Rectal smooth muscle tissue (tissue), 1 donor: ENCODE data around the gene NTM.

ENCODE experiments used
- H3K27ac ChIP-seq: one replicate; pipeline ENCODE4 v1.7.0; 2013; ENCODE audit warnings: low read depth, low read length, inconsistent platforms
- H3K27me3 ChIP-seq: one replicate; pipeline ENCODE4 v1.7.0; 2013; ENCODE audit warnings: low read length; ENCODE audit not compliant: control insufficient read depth, insufficient read depth
- H3K36me3 ChIP-seq: one replicate; pipeline ENCODE4 v1.7.0; 2013; ENCODE audit warnings: low read length; ENCODE audit not compliant: control insufficient read depth, insufficient read depth
- H3K4me1 ChIP-seq: one replicate; pipeline ENCODE4 v1.7.0; 2013; ENCODE audit warnings: low read length; ENCODE audit not compliant: control insufficient read depth, insufficient read depth
- H3K4me3 ChIP-seq: one replicate; pipeline ENCODE4 v1.7.0; 2013; ENCODE audit warnings: low read length
- H3K9ac ChIP-seq: one replicate; pipeline ENCODE4 v1.7.0; 2013; ENCODE audit warnings: low read length

The NTM gene

DNA sequence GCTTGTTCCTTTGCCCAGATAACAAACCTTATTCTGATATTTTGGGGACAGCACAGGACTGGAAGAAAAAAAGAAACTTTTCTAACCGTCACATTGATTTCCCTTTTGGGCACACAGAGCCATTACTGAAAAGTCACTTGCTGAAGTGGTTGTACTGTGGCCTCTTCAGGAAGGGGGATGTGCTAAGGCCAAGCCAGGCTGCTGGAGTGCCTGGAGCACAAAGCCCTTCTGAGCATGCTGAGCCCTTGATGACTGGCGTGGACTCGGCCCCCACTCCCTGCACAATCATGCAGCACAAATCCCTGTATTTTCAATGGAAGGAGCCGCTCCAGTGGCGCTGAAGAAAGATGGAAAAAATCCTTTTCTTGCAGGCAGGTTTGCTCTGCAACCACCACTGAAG lies 164.2 kb downstream of the NTM start:
- Histone ChIP-seq H3K27ac (no peak overlapping the region), H3K27me3 (no peaks in the 10 kb centered on the region), H3K36me3 (no peaks in the 10 kb centered on the region), H3K4me3 (no peak overlapping the region), H3K4me1 (peaks cover 3% of the 10 kb centered on the region), H3K9ac (no peak overlapping the region)

DNA sequence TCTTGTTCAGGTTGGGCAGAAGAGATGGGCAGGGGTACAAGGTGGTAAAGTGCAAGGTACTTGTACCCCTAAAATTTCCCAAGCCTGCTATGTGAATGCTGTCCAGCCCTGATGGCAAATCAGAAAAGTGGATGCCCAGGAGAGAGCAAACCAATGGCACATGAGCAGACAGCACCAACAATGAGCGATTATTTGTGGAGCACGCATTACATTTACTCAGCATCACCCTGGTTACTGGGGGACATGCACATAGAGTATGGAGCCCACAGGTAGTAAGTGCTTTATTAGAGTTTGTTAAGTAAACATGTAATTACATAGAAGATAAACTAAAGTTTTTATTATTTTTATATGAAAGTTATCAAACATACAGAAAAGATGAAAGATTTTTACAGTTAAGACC lies 165.7 kb downstream of the NTM start:
- Histone ChIP-seq H3K27ac (no peak overlapping the region), H3K36me3 (no peaks in the 10 kb centered on the region), H3K4me3 (no peak overlapping the region), H3K27me3 (no peaks in the 10 kb centered on the region), H3K4me1 (peaks cover 3% of the 10 kb centered on the region), H3K9ac (no peak overlapping the region)

DNA sequence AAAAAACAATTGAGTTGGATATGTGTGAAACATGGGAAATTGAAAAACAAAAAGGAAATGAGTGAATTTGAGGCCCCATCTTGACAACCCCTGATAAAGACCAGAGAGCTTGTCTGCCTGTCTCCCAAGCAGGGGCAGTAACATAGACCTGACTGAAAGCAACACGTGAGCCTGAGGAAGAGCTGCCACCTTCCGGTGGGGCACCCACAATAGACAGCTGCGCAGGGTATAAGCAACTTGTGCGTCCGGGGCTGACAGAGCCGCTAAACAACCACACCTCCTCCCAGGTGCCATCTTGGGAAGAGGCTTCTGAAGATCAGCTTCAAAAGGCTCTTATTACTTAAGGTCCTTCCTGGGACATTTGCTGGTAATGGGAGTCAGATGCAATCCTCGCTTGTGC lies 166.8 kb downstream of the NTM start:
- peaks cover 3% of the 10 kb centered on the region for H3K4me1 ChIP-seq
- H3K27ac ChIP-seq = no peak overlapping the region
- H3K9ac ChIP-seq = no peak overlapping the region
- no peaks in the 10 kb centered on the region for H3K36me3 ChIP-seq
- no peak overlapping the region for H3K4me3 ChIP-seq
- no peaks in the 10 kb centered on the region for H3K27me3 ChIP-seq

DNA sequence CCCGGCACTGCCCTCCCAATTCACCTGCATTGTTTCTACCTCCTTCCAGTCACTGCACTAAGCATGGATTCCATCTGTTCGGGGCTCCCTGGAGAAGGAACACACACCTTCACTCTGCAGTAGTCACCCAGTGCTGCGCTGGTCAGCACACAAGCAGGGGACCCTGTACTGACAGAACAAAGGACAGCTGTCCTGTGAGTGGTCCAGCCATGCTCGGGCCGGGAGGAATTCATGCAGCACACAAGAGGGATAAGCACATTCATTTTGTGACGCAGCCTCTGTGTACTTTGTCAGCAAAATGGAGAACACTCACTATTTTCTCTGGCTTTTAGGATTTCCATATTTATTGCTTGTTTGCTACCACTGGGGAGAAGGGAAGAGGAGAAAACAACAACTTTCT lies 167.3 kb downstream of the NTM start:
- Histone ChIP-seq H3K9ac (no peak overlapping the region), H3K27me3 (no peaks in the 10 kb centered on the region), H3K4me1 (peaks cover 3% of the 10 kb centered on the region), H3K4me3 (no peak overlapping the region), H3K27ac (no peak overlapping the region), H3K36me3 (no peaks in the 10 kb centered on the region)

DNA sequence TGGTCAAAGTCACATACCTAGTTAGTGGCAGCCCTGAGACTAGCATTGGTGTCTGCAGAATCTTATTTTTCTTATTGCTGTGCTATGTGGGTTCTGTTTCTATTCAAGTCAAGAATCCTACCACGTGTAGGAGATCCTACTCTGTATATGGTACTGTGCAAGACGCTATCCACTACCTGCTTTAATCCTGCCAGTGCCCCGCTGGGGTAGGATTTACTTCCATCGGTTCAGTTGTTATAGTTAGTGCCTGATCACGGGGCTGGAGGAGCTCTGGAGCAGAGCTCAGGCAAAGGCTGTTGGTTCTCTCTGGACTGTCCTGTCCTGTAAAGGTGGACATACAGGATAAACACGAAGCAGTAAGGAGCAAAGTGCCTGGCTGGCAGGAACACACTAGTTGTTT lies 167.9 kb downstream of the NTM start:
- no peaks in the 10 kb centered on the region for H3K27me3 ChIP-seq
- H3K4me1 ChIP-seq = peaks cover 3% of the 10 kb centered on the region
- no peaks in the 10 kb centered on the region for H3K36me3 ChIP-seq
- no peak overlapping the region for H3K9ac ChIP-seq
- H3K27ac ChIP-seq = no peak overlapping the region
- no peak overlapping the region for H3K4me3 ChIP-seq

DNA sequence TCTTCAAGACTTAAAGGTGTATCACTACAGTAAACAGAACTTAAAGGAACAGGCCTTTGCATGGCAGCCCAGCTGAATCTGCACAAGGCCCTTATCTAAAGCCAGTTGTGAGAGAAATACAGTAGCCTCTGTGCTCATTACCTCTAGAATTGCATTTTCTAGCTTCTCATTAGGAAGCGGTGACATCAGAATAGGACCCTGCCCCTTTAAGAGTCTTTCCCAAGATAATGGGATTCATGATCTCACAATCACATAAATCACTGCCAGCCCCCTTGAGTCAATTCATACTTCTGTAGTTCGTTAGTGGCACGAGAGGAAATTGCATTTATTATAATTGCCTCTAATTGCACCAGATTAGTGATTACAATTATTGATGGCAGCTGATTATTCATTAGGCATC lies 170.3 kb downstream of the NTM start:
- Histone ChIP-seq H3K9ac (no peak overlapping the region), H3K4me3 (no peak overlapping the region), H3K4me1 (peaks cover 3% of the 10 kb centered on the region), H3K27ac (no peak overlapping the region), H3K36me3 (no peaks in the 10 kb centered on the region), H3K27me3 (no peaks in the 10 kb centered on the region)

DNA sequence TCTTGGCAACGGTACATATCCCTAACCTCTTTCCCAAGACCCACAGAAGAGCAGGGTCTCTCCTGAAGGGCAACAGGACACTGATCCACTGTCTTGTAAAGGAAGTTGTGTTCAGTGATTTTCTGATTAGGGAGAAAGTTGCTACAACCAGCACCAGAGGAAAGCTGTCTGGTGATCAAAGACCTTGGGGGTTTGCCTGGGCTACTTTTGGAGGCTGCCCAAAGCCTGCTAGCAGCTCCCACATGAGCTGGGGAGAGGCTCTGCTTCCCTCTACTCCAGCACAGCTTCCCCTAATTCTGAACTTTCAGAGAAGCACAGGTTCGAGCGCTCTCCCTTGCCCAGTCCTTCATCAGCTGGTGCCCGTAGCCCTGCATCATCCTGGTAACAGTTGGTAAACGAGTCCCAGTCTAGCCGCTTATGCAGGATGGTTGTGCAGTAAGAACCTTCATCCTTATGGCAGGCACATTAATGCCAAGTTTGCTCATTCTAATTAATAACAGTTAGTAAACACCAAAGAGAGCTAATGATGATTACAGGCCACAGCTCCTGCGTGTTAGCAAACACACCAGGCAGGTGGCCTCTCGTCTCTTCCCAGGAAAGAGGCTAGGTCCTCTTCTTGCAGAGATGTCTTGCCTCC lies 173.1 kb downstream of the NTM start:
- no peak overlapping the region for H3K9ac ChIP-seq
- H3K4me3 ChIP-seq = no peak overlapping the region
- no peaks in the 10 kb centered on the region for H3K36me3 ChIP-seq
- no peaks in the 10 kb centered on the region for H3K27me3 ChIP-seq
- H3K4me1 ChIP-seq = no peaks in the 10 kb centered on the region
- H3K27ac ChIP-seq = no peak overlapping the region

DNA sequence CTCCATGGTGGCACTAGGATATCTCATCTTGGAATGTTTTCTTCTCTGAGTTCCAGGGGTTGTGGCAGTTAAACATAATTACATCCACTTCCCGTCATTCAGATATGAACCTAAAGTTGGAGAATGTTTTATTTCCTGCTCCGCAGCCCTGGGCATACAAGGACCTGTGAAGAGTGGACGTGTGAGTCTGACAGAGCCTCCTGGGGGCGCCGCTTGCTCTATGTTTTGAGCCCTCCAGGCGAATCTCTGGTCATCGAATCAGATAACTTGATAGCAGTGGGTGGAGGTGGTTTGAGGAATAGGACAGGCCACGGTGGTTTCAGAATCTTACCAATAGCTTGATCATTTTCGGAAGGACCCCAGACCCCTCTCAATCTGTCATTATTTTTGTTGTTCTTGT lies 174.2 kb downstream of the NTM start:
- Histone ChIP-seq H3K36me3 (no peaks in the 10 kb centered on the region), H3K9ac (no peak overlapping the region), H3K4me3 (no peak overlapping the region), H3K4me1 (no peaks in the 10 kb centered on the region), H3K27me3 (no peaks in the 10 kb centered on the region), H3K27ac (no peak overlapping the region)

DNA sequence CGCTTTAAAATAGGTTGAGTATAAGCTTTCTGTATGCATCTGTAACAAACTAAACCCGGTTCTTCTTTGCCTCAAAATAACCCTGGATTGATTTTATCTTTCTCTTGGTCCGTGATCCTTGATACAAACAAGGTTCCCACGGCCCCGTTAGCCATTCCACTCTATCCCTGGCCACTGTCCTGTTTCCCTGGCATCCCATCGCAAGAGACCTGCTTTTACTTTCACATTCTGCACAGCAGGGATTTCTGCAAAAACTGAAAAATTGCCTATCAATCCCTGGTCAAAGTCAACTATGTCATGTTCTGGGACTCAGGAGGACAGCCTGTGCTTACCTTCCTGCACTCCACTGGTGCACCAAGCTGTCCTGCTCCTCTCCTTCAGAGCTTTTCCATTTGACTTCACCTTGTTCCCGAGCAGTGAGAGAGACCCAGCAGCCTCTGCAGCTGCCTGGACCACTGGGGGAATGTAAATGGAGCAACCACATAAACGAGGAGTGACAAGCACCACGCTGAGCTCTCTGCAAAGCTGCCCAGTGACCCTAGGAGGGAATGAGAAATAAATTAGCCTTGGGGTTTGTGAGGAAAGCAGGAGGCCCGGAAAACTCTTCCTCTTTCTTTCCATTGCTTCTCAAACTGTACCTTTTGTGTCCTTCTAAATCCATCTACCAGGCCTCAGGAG lies 175.9 kb downstream of the NTM start:
- H3K9ac ChIP-seq = no peak overlapping the region
- no peak overlapping the region for H3K27ac ChIP-seq
- H3K36me3 ChIP-seq = no peaks in the 10 kb centered on the region
- no peaks in the 10 kb centered on the region for H3K27me3 ChIP-seq
- H3K4me1 ChIP-seq = no peaks in the 10 kb centered on the region
- H3K4me3 ChIP-seq = peak overlapping the region; percentile 44

DNA sequence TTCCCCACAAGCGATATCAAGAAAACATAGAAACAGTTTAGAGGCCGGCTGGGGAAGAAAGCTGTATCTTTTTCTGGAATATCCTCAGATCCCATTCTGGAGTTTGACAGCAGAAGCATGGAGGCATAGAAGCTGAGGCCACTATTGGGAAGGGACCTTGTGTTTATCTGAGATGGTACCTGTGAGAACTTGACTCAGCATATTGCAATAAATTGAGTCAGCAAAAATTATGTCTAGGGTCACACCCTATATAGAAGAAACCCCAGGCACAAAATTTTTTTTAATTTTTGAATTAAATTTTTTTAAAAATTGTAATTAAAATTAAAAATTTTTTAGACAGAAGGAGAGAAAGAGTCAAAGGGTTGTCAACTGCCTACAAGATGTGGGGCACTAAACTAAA lies 178.7 kb downstream of the NTM start:
- no peak overlapping the region for H3K4me3 ChIP-seq
- no peak overlapping the region for H3K27ac ChIP-seq
- no peaks in the 10 kb centered on the region for H3K4me1 ChIP-seq
- H3K9ac ChIP-seq = no peak overlapping the region
- no peaks in the 10 kb centered on the region for H3K36me3 ChIP-seq
- H3K27me3 ChIP-seq = no peaks in the 10 kb centered on the region

DNA sequence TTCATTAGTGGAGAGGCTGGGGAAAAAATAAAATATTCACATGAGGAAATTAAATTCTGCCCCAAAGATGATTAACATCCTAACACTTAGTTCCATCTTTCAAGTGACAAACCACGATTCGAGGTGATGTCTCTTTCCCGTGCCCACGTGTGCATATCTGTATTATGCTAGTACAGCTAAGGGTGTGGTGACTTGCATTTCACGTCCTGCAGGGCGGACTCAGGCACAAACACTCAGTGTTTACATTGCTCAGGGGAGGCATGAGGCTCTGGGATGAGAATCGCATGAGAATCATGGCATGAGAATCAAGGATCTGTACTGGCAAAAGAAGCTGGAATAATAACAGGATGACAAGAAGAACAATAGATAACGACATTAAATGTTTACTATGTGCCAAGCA lies 179.4 kb downstream of the NTM start:
- Histone ChIP-seq H3K9ac (no peak overlapping the region), H3K36me3 (no peaks in the 10 kb centered on the region), H3K4me3 (no peak overlapping the region), H3K4me1 (no peaks in the 10 kb centered on the region), H3K27me3 (no peaks in the 10 kb centered on the region), H3K27ac (no peak overlapping the region)

DNA sequence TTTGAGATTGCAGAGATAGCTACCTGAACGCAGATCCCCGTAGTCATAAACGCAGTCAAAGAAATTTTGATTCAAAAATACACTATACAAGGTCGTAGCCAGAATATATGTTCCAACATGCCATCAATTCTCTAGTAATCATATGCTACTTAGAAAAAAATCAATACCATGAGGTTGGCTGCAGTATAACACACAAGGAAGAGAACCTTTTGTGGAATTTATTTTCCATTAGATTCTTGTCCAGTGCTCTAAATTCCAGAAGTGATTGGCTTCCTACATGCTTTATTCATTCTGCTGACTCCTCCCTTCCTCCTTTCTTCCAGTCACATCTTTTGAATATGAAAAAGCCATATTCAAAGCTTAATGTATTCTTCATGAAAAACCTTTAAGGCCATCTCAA lies 189.9 kb downstream of the NTM start:
- H3K4me3 ChIP-seq = no peak overlapping the region
- H3K36me3 ChIP-seq = no peaks in the 10 kb centered on the region
- no peak overlapping the region for H3K27ac ChIP-seq
- no peak overlapping the region for H3K9ac ChIP-seq
- no peaks in the 10 kb centered on the region for H3K4me1 ChIP-seq
- H3K27me3 ChIP-seq = no peaks in the 10 kb centered on the region

DNA sequence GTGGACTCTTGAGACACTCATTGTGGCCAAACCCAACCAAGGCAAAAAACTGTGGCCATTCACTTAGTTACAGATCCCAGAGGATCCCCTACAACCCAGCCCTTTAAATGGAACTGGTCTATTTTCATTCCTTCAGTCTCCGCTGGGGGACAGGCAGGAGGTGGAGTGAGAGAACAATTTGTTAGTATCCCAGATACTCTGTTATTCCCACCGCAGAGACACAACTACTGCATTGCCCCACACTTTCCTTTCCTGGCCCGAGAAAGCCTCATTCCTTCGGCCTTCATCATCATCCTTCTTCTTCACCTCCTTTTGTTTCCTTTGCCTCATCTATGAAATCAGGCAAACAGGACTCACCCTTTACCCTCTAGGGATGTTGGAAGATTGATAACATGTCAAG lies 191.1 kb downstream of the NTM start:
- no peaks in the 10 kb centered on the region for H3K4me1 ChIP-seq
- no peak overlapping the region for H3K27ac ChIP-seq
- H3K27me3 ChIP-seq = no peaks in the 10 kb centered on the region
- no peak overlapping the region for H3K9ac ChIP-seq
- H3K4me3 ChIP-seq = no peak overlapping the region
- no peaks in the 10 kb centered on the region for H3K36me3 ChIP-seq
